Coronary artery (tissue), 2 donors: Measurements from ENCODE around the gene CHD1L.

Experiments
- DNase-seq: peaks from one replicate; pipeline ENCODE4 v3.0.0-alpha.2; 2017; ENCODE audit warnings: low spot score
- H3K27ac ChIP-seq, 2 donors: fragments of 200-600 bp; sonication (generic); one replicate each; pipeline ENCODE4 v1.5.1; 2016 to 2019
- H3K4me3 ChIP-seq: fragments of 200-600 bp; sonication (generic); 2 replicates; pipeline ENCODE4 v1.5.1; 2016; ENCODE audit warnings: mild to moderate bottlenecking, moderate library complexity
- TF ChIP-seq, protein P1 (sequence below): fragments of 200-600 bp; sonication (generic); IDR thresholded peaks from one replicate; pipeline ENCODE4 v1.5.1; 2019; ENCODE audit warnings: antibody characterized with exemption

CHD1L gene

DNA sequence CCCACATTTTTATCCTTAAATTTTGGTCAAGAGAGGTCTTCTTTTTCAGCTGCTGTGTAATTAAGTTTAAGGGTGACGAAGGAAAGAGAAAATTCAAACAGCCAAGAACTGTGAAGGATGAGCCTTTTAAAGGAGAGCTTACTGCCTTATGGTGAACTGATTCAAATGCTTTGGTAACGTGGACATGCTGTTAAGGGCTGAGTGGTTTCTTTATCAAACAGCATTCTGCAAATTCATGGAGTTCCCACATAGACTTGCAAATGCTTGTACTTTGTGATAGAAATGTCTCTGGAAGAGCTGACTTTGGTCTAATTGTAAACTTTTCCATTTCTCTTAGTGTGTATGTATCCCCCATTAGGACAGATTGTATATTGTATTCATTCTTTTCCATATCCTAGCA lies 93.8 kb downstream of the CHD1L start:
- TF ChIP-seq, protein P1, sequence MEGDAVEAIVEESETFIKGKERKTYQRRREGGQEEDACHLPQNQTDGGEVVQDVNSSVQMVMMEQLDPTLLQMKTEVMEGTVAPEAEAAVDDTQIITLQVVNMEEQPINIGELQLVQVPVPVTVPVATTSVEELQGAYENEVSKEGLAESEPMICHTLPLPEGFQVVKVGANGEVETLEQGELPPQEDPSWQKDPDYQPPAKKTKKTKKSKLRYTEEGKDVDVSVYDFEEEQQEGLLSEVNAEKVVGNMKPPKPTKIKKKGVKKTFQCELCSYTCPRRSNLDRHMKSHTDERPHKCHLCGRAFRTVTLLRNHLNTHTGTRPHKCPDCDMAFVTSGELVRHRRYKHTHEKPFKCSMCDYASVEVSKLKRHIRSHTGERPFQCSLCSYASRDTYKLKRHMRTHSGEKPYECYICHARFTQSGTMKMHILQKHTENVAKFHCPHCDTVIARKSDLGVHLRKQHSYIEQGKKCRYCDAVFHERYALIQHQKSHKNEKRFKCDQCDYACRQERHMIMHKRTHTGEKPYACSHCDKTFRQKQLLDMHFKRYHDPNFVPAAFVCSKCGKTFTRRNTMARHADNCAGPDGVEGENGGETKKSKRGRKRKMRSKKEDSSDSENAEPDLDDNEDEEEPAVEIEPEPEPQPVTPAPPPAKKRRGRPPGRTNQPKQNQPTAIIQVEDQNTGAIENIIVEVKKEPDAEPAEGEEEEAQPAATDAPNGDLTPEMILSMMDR = no peak
- no peak overlapping the region for H3K4me3 ChIP-seq
- no peak overlapping the region for H3K27ac ChIP-seq
- no peak for DNase-seq

DNA sequence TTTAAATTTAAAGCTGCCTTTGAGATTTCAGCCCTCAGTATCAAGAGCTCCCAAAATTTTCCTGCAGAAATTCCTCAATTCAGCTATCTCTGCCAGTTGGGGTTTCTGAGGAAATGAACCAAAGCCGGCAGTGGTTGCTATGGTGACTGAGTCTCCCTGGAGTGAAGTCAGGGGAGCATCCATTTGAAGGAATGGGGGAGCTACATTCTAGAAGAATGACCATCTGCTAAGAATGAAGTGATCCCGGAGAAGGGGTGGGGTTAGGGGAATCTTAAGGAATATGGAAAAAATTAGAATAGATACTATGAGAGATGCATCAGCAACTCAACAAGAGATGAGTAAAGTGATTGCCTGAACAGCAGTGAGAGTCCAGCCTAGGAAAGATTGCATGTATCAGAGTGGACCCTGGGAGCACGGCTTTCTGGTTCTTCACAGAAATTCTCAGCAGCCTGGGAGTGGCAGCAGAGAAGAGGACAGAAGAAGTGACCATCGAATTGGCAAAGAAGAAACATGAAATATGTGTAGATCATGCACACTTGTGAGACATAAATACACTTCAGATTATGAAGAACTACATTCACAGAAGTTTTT lies 94.7 kb downstream of the CHD1L start:
- DNase-seq = no peak
- H3K4me3 ChIP-seq = no peak overlapping the region
- TF ChIP-seq, protein P1 = no peak

DNA sequence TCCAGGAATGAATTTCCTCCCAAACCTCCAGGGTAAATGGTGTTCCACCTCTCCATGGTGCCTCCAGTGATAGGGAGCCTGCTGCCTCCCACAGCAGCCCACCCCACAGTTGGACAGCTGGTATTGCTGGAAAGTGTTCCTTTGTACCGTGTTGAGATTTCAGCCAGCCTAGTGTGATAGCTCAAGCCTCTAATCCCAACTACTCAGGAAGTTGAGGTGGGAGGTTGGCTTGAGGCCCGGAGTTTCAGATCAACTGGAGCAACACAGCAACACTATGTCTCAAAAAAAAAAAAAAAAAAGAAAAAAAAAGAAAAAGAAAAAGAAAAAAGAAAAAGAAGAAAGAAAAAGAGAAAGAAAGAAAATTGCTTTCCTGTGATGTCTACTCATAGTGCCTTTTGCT lies 96.1 kb downstream of the CHD1L start:
- DNase-seq = no peak
- TF ChIP-seq, protein P1 = no peak
- no peak overlapping the region for H3K27ac ChIP-seq
- no peak overlapping the region for H3K4me3 ChIP-seq

More for the DNA sequence above, 94.7 kb downstream of the CHD1L start:
- no peak overlapping the region for H3K27ac ChIP-seq

GRCh38 chr1:147341246-147341645 lies 98.8 kb downstream of the CHD1L start:
- H3K27ac ChIP-seq = no peak overlapping the region
- no peak for DNase-seq
- H3K4me3 ChIP-seq = no peak overlapping the region
- TF ChIP-seq, protein P1 = no peak
